ENCODE results near the gene LSAMP. TPM values are rescaled to one million over a fixed set of nuclear protein-coding genes. Genes with fewer than 3 reads are reported as not detected.

LSAMP gene
- total and polyA plus RNA-seq, 2 of the 8 experiments (the other 6 are each of a cell fraction or from before 2014, with no cell fraction given): 1.8 to 5.7 TPM

GRCh38 chr3:116002235-116002634, 443.1 kb downstream of the LSAMP start:
- H2BK5ac ChIP-seq (ENCODE audit: low read depth, low read length): no peak overlapping the region
- H2BK120ac ChIP-seq (replicated peaks; ENCODE audit: low read depth, low read length): no peak overlapping the region
- H3K4me1 ChIP-seq (replicated peaks in 1 of 4; ENCODE audit: control insufficient read depth in 3 of 4, insufficient read depth in 4 of 4, low read length in 3 of 4): peaks cover 0 to 6% (median 0%) of the 10 kb centered on the region in 4 experiments; a peak in 3 of 7 replicates
- no peaks in the 10 kb centered on the region; a peak in 1 of 7 replicates for H3K27me3 ChIP-seq (replicated peaks in 1 of 4; ENCODE audit: control insufficient read depth in 3 of 4, extremely low read depth in 1 of 4, insufficient read depth in 3 of 4, low read length in 3 of 4)
- H3K79me2 ChIP-seq (ENCODE audit: control insufficient read depth in 1 of 2, insufficient read depth in 2 of 2, low read length in 2 of 2): no peaks in the 10 kb centered on the region
- no peak for FAIRE-seq
- no peaks in the 10 kb centered on the region for H3K79me1 ChIP-seq (ENCODE audit: low read depth, low read length)
- no peaks in the 10 kb centered on the region for H3K9me3 ChIP-seq (ENCODE audit: insufficient read depth in 2 of 2, low read depth in 1 of 2, low read length in 1 of 2)
- no peak overlapping the region for H3K56ac ChIP-seq (replicated peaks; ENCODE audit: insufficient read length, low read depth, low read length)
- H4K8ac ChIP-seq (ENCODE audit: extremely low read depth, insufficient read depth, low read length): no peak overlapping the region
- H2BK15ac ChIP-seq (ENCODE audit: low read length): no peak overlapping the region
- H3K18ac ChIP-seq (ENCODE audit: extremely low read depth, low read length): no peak overlapping the region
- H4K20me1 ChIP-seq (replicated peaks in 1 of 2; ENCODE audit: control insufficient read depth in 1 of 2, insufficient read depth in 2 of 2, low read length in 2 of 2): no peaks in the 10 kb centered on the region
- 95% methylated on average over 2 of the region's 2 CpGs; no CpG with 5 or more reads in 1 of the 2 experiments for whole genome bisulfite sequencing, 2 experiments (ENCODE audit: extremely low coverage in 1 of 2, insufficient coverage in 1 of 2, insufficient read length in 1 of 2, insufficient replicate concordance in 2 of 2, low coverage in 1 of 2, low lambda C conversion rate in 2 of 2, missing lambda C conversion rate in 1 of 2)
- H3K27ac ChIP-seq (ENCODE audit: low read depth, low read length): no peak overlapping the region
- H2BK20ac ChIP-seq (ENCODE audit: low read length): no peak overlapping the region
- no peak overlapping the region for H2BK12ac ChIP-seq (ENCODE audit: low read depth, low read length)
- H3K4me2 ChIP-seq (ENCODE audit: insufficient read depth in 1 of 2, low read depth in 2 of 2, low read length in 2 of 2): no peak overlapping the region
- no peak overlapping the region for H3K4me3 ChIP-seq (ENCODE audit: extremely low read depth in 1 of 4, insufficient read depth in 2 of 4, low read depth in 3 of 4, low read length in 4 of 4)
- H2AK5ac ChIP-seq (ENCODE audit: low read depth, low read length): no peak overlapping the region
- ChIA-PET POLR2A (ENCODE audit: partially characterized antibody) (no interaction called here), CTCF (ENCODE audit: partially characterized antibody) (interaction anchor here (0.6 to 6.1 kb wide), 3 partner anchors 15 to 169 kb away, joined by 3 to 30 read pairs (median 5); no protein-coding TSS in a partner anchor)
- no peaks in the 10 kb centered on the region for H3K36me3 ChIP-seq (ENCODE audit: control insufficient read depth in 2 of 4, insufficient read depth in 4 of 4, low read length in 3 of 4)
- no peak overlapping the region for H3K9ac ChIP-seq (replicated peaks in 1 of 4; ENCODE audit: extremely low read depth in 1 of 4, low read depth in 3 of 4, low read length in 3 of 4)
- H3K23ac ChIP-seq (ENCODE audit: insufficient read length): no peak overlapping the region
- H3K4ac ChIP-seq (replicated peaks; ENCODE audit: insufficient read length, low read depth, low read length): no peak overlapping the region
- H4K91ac ChIP-seq (replicated peaks; ENCODE audit: insufficient read length, low read length): no peak overlapping the region
- H4K5ac ChIP-seq (ENCODE audit: insufficient read length, low read depth, low read length): no peak overlapping the region
- H3K23me2 ChIP-seq (ENCODE audit: low read depth, low read length): no peaks in the 10 kb centered on the region
- DNase-seq (ENCODE audit: low read depth in 1 of 2, low spot score in 2 of 2): no peak
- no peak overlapping the region for H3K14ac ChIP-seq (ENCODE audit: insufficient read length)
- H2AFZ ChIP-seq (ENCODE audit: low read length): no peak overlapping the region
- TF ChIP-seq RNF2 (IDR thresholded peaks at IDR 0.05; ENCODE audit: borderline replicate concordance, low read depth, low read length, missing control alignments, poor library complexity, severe bottlenecking) (no peak), JUN (IDR thresholded peaks at IDR 0.05; ENCODE audit: low read depth, low read length) (no peak), ATF2 (IDR thresholded peaks at IDR 0.05; ENCODE audit: low read length) (no peak), BACH1 (IDR thresholded peaks at IDR 0.05; ENCODE audit: low read length) (no peak), GTF2F1 (IDR thresholded peaks at IDR 0.05; ENCODE audit: borderline replicate concordance, low read depth, low read length) (no peak), BCL11A (IDR thresholded peaks at IDR 0.05; ENCODE audit: low read depth in 2 of 2, low read length in 2 of 2) (no peak), TAF1 (IDR thresholded peaks at IDR 0.05; ENCODE audit: low read depth, low read length) (no peak), YY1 (IDR thresholded peaks at IDR 0.05; ENCODE audit: low read depth, low read length) (no peak), CBX8 (IDR thresholded peaks at IDR 0.05; ENCODE audit: borderline replicate concordance, low read depth, low read length) (no peak), JUND (IDR thresholded peaks at IDR 0.05; ENCODE audit: low read length) (no peak), SUZ12 (IDR thresholded peaks at IDR 0.05; ENCODE audit: low read length) (no peak), POLR2AphosphoS5 (IDR thresholded peaks at IDR 0.05; ENCODE audit: low read depth, low read length) (no peak), SIRT6 (IDR thresholded peaks at IDR 0.05; ENCODE audit: low read length) (no peak), RBBP5 (IDR thresholded peaks at IDR 0.05; ENCODE audit: borderline replicate concordance, low read depth, low read length) (no peak)

Data from H1 (cell line).